AG04449 (cell line): ENCODE data around the gene GALNT16.

Experiments
- CTCF ChIA-PET: fragments of 350-600 bp; formaldehyde crosslinking; extraction: SDS; loops from one replicate; lab custom pipeline; 2021; ENCODE audit warnings: antibody characterized with exemption; lab: Yijun Ruan, JAX
- POLR2A ChIA-PET: fragments of 400-600, 350-600 bp; formaldehyde crosslinking; extraction: SDS; loops from one replicate; lab custom pipeline; 2020; ENCODE audit warnings: antibody characterized with exemption, inconsistent platforms; lab: Yijun Ruan, JAX
- DNase-seq: peaks from one replicate; pipeline ENCODE4 v3.0.0-alpha.2; 2010; ENCODE audit warnings: low read depth, low spot score
- H3K4me3 ChIP-seq: 2 replicates; pipeline ENCODE4 v1.5.1; 2011; ENCODE audit warnings: low read depth, mild to moderate bottlenecking, control low read depth, low read length
- TF ChIP-seq, protein P1 (sequence below): IDR thresholded peaks from one replicate; pipeline ENCODE4 v1.5.1; 2011; ENCODE audit warnings: mild to moderate bottlenecking, moderate library complexity, low read length, control low read depth, inconsistent platforms; ENCODE audit not compliant: insufficient read depth; ENCODE audit errors: missing control alignments

The GALNT16 gene

GRCh38 chr14:69240527-69241173 is 19.3 kb upstream of the GALNT16 start:
- no peak overlapping the region for H3K4me3 ChIP-seq
- CTCF ChIA-PET, result interaction anchor here (0.6 to 9.5 kb wide), 15 partner anchors 7 to 308 kb away, joined by 3 to 156 read pairs (median 24); no protein-coding TSS in a partner anchor
- no peak for DNase-seq
- POLR2A ChIA-PET, result no interaction called here
- TF ChIP-seq, protein P1, sequence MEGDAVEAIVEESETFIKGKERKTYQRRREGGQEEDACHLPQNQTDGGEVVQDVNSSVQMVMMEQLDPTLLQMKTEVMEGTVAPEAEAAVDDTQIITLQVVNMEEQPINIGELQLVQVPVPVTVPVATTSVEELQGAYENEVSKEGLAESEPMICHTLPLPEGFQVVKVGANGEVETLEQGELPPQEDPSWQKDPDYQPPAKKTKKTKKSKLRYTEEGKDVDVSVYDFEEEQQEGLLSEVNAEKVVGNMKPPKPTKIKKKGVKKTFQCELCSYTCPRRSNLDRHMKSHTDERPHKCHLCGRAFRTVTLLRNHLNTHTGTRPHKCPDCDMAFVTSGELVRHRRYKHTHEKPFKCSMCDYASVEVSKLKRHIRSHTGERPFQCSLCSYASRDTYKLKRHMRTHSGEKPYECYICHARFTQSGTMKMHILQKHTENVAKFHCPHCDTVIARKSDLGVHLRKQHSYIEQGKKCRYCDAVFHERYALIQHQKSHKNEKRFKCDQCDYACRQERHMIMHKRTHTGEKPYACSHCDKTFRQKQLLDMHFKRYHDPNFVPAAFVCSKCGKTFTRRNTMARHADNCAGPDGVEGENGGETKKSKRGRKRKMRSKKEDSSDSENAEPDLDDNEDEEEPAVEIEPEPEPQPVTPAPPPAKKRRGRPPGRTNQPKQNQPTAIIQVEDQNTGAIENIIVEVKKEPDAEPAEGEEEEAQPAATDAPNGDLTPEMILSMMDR, result no peak

- H3K4me3 ChIP-seq, result no peak overlapping the region
- TF ChIP-seq, protein P1, result no peak
- ChIA-PET CTCF (interaction anchor here (0.6 to 9.5 kb wide), 46 partner anchors 8 to 335 kb away, joined by 3 to 156 read pairs (median 4); partner anchors contain the start of genes CCDC177, ERH and GALNT16), POLR2A (no interaction called here)
- no peak for DNase-seq
Measured at GRCh38 chr14:69241577-69241976, 18.4 kb upstream of the GALNT16 start.

DNA sequence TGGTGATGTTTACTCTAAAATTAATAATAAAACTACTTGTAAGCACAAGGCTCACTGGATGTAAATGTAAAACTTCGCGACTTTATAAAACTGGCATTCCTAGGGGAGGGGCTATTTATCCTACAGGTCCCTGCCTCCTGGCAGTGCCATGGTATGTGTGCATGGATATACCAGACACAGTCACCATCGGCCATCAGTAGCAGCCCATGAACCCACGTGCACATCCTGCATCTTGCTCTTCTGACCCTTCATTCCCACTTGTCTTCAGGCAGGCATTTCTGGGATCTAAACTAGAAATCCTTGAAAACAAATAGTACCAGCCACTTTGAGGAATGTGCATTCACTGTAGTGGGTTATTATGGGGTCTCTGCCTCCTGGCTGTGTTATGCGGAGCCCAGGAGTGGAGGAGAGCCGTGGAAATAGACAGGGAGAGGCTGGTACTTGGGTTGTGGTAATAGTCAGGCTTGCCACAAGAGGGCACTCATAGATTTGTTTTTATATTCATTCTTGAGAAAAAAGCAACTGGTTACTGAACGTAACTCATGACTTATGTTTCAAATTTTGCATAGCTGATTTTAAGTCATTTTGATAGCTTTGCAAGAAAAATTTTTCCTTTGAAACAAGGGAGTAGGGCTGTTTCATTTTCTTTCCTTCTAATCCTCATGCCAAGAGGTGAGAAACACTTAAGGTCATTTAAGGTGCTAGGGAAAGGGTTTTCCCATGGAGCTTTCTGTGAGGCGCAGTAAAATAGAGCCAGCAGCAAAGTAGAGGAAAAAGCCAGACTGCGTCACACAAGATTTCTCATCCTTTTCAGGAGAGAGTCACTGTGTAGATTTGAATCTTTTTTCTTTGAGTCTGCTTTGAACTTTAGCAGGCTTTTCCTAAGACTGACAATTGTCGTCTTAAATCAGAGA is 17.4 kb upstream of the GALNT16 start:
- no peak overlapping the region for H3K4me3 ChIP-seq
- ChIA-PET CTCF (interaction anchor here (0.6 to 9.5 kb wide), 87 partner anchors 9 to 380 kb away, joined by 3 to 156 read pairs (median 4); partner anchors contain the start of genes CCDC177, ERH and GALNT16), POLR2A (interaction anchor here (0.6 to 1.1 kb wide), 2 partner anchors 218 to 525 kb away, joined by 3 read pairs; no protein-coding TSS in a partner anchor)
- TF ChIP-seq, protein P1, result peak; percentile 45
- DNase-seq, result peak; percentile 14

DNA sequence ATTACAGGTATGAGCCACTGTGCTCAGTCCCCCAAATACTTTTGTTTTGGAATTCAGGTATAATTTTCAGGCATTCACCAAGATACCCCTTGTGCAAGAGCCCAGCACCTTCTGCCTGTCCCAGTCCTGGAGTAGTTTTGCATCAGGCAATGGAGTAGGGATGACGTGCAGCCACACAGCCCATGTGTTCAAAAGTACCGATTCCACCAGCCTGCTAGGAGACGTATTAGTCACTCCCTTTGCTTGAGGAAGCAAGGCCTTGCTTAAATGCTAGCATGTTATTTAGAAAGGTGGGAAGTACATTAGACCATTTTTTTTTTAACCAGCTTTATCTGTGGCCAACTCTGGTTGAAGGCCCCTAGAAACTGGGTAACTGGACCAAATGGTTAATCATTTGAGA is 15.0 kb upstream of the GALNT16 start:
- CTCF ChIA-PET, result interaction anchor here (0.8 to 4.8 kb wide), 6 partner anchors 26 to 218 kb away, joined by 3 to 45 read pairs (median 4); no protein-coding TSS in a partner anchor
- no peak overlapping the region for H3K4me3 ChIP-seq
- POLR2A ChIA-PET, result interaction anchor here (0.6 kb wide), 1 partner anchor 258 kb away, joined by 3 read pairs; no protein-coding TSS in a partner anchor
- DNase-seq, result no peak
- TF ChIP-seq, protein P1, result no peak

GRCh38 chr14:69246331-69246730 is 13.6 kb upstream of the GALNT16 start:
- CTCF ChIA-PET, result interaction anchor here (0.9 to 4.8 kb wide), 10 partner anchors 11 to 213 kb away, joined by 3 to 45 read pairs (median 6); no protein-coding TSS in a partner anchor

More at GRCh38 chr14:69246331-69246730, 13.6 kb upstream of the GALNT16 start:
- TF ChIP-seq, protein P1, result no peak
- POLR2A ChIA-PET, result no interaction called here
- no peak overlapping the region for H3K4me3 ChIP-seq
- no peak for DNase-seq
